GM12891 (cell line): ENCODE measurements around the gene GMDS.

Experiments used
- POLR2A ChIP-seq: IDR thresholded peaks from 2 replicates; pipeline ENCODE4 v1.6.1; 2011; ENCODE audit warnings: low read depth, low read length, control low read depth
- POLR2AphosphoS5 ChIP-seq: IDR thresholded peaks from 2 replicates; pipeline ENCODE4 v1.6.1; 2011; ENCODE audit warnings: low read depth, low read length, control low read depth
- POU2F2 ChIP-seq: IDR thresholded peaks from 2 replicates; pipeline ENCODE4 v1.6.1; 2011; ENCODE audit warnings: low read depth, mild to moderate bottlenecking, control low read depth, low read length, moderate library complexity

DNA sequence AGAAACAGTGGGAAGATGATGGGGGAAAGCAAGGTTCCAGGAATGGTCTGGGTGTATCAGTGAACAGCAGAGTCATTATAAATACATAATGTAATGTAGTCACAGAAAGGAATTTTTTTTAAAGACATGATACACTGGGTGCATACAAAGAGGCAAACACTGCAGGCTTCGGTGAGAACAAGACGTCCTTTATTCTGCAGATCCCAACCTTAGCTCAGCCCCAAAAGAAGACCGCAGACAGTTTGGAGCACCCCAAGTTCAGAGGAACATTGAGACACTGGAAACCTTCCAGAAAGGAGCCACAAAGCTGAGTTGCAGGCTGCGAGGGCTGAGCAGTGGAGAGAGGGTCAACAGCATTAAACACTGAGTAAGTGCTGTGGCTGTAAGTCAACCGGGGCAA lies 666.3 kb downstream of the GMDS start:
- TF ChIP-seq POLR2A (no peak), POLR2AphosphoS5 (no peak), POU2F2 (no peak)
